ENCODE measurements around the gene CDK5RAP2. TPM values are rescaled to one million over a fixed set of nuclear protein-coding genes. Genes with fewer than 3 reads are reported as not detected.

Gene CDK5RAP2
- total RNA-seq, 3 donors from 2014 or later (not counting 1 experiment from before 2014, with no cell fraction given), result 81.5 to 95.7 (median 82.4) TPM

DNA sequence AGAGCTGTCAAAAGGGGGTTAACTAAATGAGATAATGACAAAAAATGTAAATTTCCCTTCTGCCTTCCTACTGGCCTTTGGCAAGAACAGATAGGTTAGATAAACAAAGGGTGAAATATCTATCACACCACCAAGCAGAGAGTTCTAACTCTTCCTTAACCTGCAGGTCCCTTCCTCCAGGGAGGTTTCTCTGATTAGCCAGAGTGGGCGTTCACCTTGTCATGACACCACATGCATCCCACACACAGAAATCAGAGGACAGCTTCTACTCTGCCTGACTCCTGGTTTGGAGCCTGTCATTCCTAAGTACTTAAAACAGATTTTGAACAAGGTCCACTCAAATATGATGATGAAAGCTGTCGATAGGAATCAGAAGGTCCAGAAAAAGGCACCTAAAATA is 180.0 kb downstream of the CDK5RAP2 start:
- ATAC-seq (no peak), DNase-seq (no peak)
- no peaks in the 10 kb centered on the region for H3K9me3 ChIP-seq (ENCODE audit: control insufficient read depth, insufficient read depth, low read length)
- no peak overlapping the region for H3K4me3 ChIP-seq (ENCODE audit: low read length)
- TF ChIP-seq, protein P1, sequence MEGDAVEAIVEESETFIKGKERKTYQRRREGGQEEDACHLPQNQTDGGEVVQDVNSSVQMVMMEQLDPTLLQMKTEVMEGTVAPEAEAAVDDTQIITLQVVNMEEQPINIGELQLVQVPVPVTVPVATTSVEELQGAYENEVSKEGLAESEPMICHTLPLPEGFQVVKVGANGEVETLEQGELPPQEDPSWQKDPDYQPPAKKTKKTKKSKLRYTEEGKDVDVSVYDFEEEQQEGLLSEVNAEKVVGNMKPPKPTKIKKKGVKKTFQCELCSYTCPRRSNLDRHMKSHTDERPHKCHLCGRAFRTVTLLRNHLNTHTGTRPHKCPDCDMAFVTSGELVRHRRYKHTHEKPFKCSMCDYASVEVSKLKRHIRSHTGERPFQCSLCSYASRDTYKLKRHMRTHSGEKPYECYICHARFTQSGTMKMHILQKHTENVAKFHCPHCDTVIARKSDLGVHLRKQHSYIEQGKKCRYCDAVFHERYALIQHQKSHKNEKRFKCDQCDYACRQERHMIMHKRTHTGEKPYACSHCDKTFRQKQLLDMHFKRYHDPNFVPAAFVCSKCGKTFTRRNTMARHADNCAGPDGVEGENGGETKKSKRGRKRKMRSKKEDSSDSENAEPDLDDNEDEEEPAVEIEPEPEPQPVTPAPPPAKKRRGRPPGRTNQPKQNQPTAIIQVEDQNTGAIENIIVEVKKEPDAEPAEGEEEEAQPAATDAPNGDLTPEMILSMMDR (IDR thresholded peaks at IDR 0.05), result no peak
- peaks cover 15 to 16% of the 10 kb centered on the region in 2 donors for H3K4me1 Mint-ChIP-seq
- H3K36me3 Mint-ChIP-seq, result peaks cover 11% of the 10 kb centered on the region
- H3K9me3 Mint-ChIP-seq, result no peaks in the 10 kb centered on the region
- no peak overlapping the region for H3K4me3 Mint-ChIP-seq
- intact Hi-C loops (cut with micrococcal nuclease), result no loop called here
- 97% methylated on average over 2 of the region's 2 CpGs for WGBS (ENCODE audit: insufficient coverage)
- H3K27me3 ChIP-seq (ENCODE audit: control insufficient read depth, insufficient read depth, low read length), result no peaks in the 10 kb centered on the region
- no peak overlapping the region for H3K27ac ChIP-seq (ENCODE audit: low read length)
- H3K4me1 ChIP-seq (ENCODE audit: control insufficient read depth, insufficient read depth, low read length), result peaks cover 10% of the 10 kb centered on the region
- H3K27ac Mint-ChIP-seq, result no peak overlapping the region
- H3K27me3 Mint-ChIP-seq (ENCODE audit: low read depth in 2 of 2), result no peaks in the 10 kb centered on the region
- H3K36me3 ChIP-seq (ENCODE audit: control insufficient read depth, insufficient read depth, low read length), result peaks cover 65% of the 10 kb centered on the region

DNA sequence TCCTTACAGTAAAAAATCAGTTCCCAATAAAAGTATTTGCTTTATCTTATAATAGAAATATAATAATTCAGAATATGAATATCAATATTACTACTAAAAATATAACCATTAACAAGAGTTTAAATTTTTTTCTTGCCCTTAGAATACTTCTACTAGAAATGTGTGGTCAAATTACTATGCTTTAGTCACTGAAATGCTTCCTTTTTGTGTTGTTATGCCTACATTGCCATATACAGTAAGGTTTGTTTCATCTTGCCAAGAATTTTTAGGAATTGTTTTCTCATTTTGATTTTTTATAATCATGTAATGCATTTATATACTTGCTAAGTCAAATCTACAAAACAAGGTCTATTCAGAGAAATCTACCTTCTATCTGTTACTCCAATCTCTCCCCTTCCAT is 181.7 kb downstream of the CDK5RAP2 start:
- Histone ChIP-seq H3K36me3 (ENCODE audit: control insufficient read depth, insufficient read depth, low read length) (peaks cover 65% of the 10 kb centered on the region), H3K27me3 (ENCODE audit: control insufficient read depth, insufficient read depth, low read length) (no peaks in the 10 kb centered on the region), H3K27ac (ENCODE audit: low read length) (no peak overlapping the region), H3K9me3 (ENCODE audit: control insufficient read depth, insufficient read depth, low read length) (no peaks in the 10 kb centered on the region), H3K4me1 (ENCODE audit: control insufficient read depth, insufficient read depth, low read length) (peaks cover 25% of the 10 kb centered on the region), H3K4me3 (ENCODE audit: low read length) (no peak overlapping the region)
- ATAC-seq, result no peak
- Mint-ChIP-seq H3K27ac (no peak overlapping the region), H3K9me3 (no peaks in the 10 kb centered on the region), H3K27me3 (ENCODE audit: low read depth in 2 of 2) (no peaks in the 10 kb centered on the region), H3K4me1 (peaks cover 29 to 32% of the 10 kb centered on the region in 2 donors), H3K4me3 (no peak overlapping the region), H3K36me3 (peaks cover 11% of the 10 kb centered on the region)
- DNase-seq, result no peak
- intact Hi-C loops (cut with micrococcal nuclease), result no loop called here
- TF ChIP-seq, protein P1 (IDR thresholded peaks at IDR 0.05), result no peak

DNA sequence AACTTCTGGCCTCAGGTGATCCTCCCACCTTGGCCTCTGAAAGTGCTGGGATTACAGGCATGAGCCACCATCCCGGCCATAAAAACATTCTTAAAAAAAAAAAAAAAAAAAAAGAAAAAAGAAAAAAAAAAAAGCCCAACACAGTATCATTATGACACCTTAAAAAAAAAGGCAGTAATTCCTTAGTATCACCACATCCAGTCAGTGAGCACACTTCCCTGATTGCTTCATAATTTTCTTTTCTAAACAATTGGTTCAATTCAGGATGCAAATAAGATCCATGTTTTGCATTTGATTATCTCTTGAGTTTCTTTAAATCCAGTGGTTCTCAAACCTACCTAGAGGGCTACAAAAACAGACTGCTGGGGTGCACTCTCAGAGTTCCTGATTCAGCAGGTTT is 182.5 kb downstream of the CDK5RAP2 start:
- H3K9me3 ChIP-seq (ENCODE audit: control insufficient read depth, insufficient read depth, low read length), result no peaks in the 10 kb centered on the region
- Mint-ChIP-seq H3K36me3 (peaks cover 17% of the 10 kb centered on the region), H3K27me3 (ENCODE audit: low read depth in 2 of 2) (no peaks in the 10 kb centered on the region), H3K27ac (no peak overlapping the region), H3K9me3 (no peaks in the 10 kb centered on the region), H3K4me3 (no peak overlapping the region), H3K4me1 (peaks cover 29 to 41% of the 10 kb centered on the region in 2 donors)
- ATAC-seq, result no peak
- WGBS (ENCODE audit: insufficient coverage), result 82% methylated on average over 1 of the region's 1 CpG
- H3K4me3 ChIP-seq (ENCODE audit: low read length), result no peak overlapping the region
- H3K4me1 ChIP-seq (ENCODE audit: control insufficient read depth, insufficient read depth, low read length), result peaks cover 26% of the 10 kb centered on the region
- no peak overlapping the region for H3K27ac ChIP-seq (ENCODE audit: low read length)
- TF ChIP-seq, protein P1 (IDR thresholded peaks at IDR 0.05), result no peak
- H3K36me3 ChIP-seq (ENCODE audit: control insufficient read depth, insufficient read depth, low read length), result peaks cover 67% of the 10 kb centered on the region
- no peaks in the 10 kb centered on the region for H3K27me3 ChIP-seq (ENCODE audit: control insufficient read depth, insufficient read depth, low read length)
- intact Hi-C loops (cut with micrococcal nuclease), result loop anchor here (2.0 kb wide), 1 partner anchor 39 kb away; no protein-coding TSS in a partner anchor
- DNase-seq, result no peak

DNA sequence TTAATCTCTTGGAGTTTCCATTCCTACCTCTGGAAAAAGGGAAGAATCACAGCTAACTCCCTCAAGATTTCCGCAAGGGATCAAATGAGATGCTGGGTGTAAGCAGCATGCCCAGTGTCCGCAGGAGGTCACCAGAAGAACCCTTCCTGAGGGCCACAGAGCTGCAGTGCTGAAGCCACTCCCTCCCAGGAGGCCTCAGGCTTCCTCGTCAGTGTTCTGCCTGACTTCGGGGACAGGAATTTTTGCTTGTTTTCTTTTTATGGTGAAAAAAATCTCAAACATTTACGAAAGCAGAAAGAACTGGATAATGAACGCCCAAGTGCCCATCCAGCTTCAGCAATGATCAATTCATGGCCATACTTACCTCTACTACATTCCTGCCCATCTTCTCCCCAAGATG is 183.0 kb downstream of the CDK5RAP2 start:
- Mint-ChIP-seq H3K27me3 (ENCODE audit: low read depth in 2 of 2) (no peaks in the 10 kb centered on the region), H3K9me3 (no peaks in the 10 kb centered on the region), H3K36me3 (peaks cover 17% of the 10 kb centered on the region), H3K4me1 (peaks cover 29 to 43% of the 10 kb centered on the region in 2 donors), H3K4me3 (peak overlapping the region; percentile 35), H3K27ac (peak overlapping the region in 1 of 2 donors; percentile 37)
- DNase-seq, result no peak
- no peak overlapping the region for H3K27ac ChIP-seq (ENCODE audit: low read length)
- no peak for ATAC-seq
- peaks cover 67% of the 10 kb centered on the region for H3K36me3 ChIP-seq (ENCODE audit: control insufficient read depth, insufficient read depth, low read length)
- H3K4me1 ChIP-seq (ENCODE audit: control insufficient read depth, insufficient read depth, low read length), result peaks cover 26% of the 10 kb centered on the region
- H3K9me3 ChIP-seq (ENCODE audit: control insufficient read depth, insufficient read depth, low read length), result no peaks in the 10 kb centered on the region
- 89% methylated on average over 6 of the region's 6 CpGs for WGBS (ENCODE audit: insufficient coverage)
- no peak overlapping the region for H3K4me3 ChIP-seq (ENCODE audit: low read length)
- TF ChIP-seq, protein P1 (IDR thresholded peaks at IDR 0.05), result no peak
- intact Hi-C loops (cut with micrococcal nuclease), result loop anchor here (2.0 kb wide), 1 partner anchor 40 kb away; no protein-coding TSS in a partner anchor
- no peaks in the 10 kb centered on the region for H3K27me3 ChIP-seq (ENCODE audit: control insufficient read depth, insufficient read depth, low read length)
